Activated CD4-positive, CD25-positive, alpha-beta regulatory T cell treated with anti-CD3 and anti-CD28 coated beads, Interleukin-2, amount 50 U/mL, for 16 hours (primary cell): Measurements from ENCODE around the gene TRIM15.
"Not testable (repeated sequence)": the region's sequence is repeated elsewhere in the genome, so short reads cannot be mapped to it uniquely, and the experiment has no call there.

Experiments used
- DNase-seq: peaks from one replicate; pipeline ENCODE4 v3.0.0-alpha.2; 2020; ENCODE audit warnings: low read depth, low spot score

TRIM15 gene

GRCh38 chr6:30198166-30199084 is 35.1 kb downstream of the TRIM15 start:
- no peak for DNase-seq

GRCh38 chr6:30200551-30201281 is 37.4 kb downstream of the TRIM15 start:
- DNase-seq = no peak

GRCh38 chr6:30202366-30202765 is 39.0 kb downstream of the TRIM15 start:
- DNase-seq = no peak

GRCh38 chr6:30204116-30204515 is 40.8 kb downstream of the TRIM15 start:
- DNase-seq = no peak

- no peak for DNase-seq
Observed at GRCh38 chr6:30206152-30206551, 42.8 kb downstream of the TRIM15 start.

- DNase-seq = no peak
Observed at GRCh38 chr6:30206799-30207618, 43.7 kb downstream of the TRIM15 start.

- no peak for DNase-seq
Observed at GRCh38 chr6:30207619-30208295, 44.4 kb downstream of the TRIM15 start.

GRCh38 chr6:30211306-30211705 is 48.0 kb downstream of the TRIM15 start:
- DNase-seq = no peak

DNA sequence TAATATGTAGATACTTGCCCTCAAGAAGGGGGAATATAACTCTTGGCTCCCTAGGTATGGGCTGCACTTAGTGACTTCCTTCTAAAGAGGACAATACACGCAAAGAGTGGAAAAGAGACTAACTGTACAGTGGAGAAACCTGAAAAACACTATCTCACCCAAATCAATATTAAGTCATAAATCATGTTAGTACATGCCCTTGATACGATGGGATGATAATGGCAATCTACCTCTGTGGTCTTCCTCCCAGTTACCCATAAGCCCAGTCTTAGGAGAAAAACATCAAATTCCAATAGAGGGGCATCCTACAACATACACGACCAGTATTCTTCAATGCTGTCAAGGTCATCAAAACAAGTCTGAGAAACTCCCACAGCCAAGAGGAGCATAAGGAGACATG is 48.6 kb downstream of the TRIM15 start:
- no peak for DNase-seq

DNA sequence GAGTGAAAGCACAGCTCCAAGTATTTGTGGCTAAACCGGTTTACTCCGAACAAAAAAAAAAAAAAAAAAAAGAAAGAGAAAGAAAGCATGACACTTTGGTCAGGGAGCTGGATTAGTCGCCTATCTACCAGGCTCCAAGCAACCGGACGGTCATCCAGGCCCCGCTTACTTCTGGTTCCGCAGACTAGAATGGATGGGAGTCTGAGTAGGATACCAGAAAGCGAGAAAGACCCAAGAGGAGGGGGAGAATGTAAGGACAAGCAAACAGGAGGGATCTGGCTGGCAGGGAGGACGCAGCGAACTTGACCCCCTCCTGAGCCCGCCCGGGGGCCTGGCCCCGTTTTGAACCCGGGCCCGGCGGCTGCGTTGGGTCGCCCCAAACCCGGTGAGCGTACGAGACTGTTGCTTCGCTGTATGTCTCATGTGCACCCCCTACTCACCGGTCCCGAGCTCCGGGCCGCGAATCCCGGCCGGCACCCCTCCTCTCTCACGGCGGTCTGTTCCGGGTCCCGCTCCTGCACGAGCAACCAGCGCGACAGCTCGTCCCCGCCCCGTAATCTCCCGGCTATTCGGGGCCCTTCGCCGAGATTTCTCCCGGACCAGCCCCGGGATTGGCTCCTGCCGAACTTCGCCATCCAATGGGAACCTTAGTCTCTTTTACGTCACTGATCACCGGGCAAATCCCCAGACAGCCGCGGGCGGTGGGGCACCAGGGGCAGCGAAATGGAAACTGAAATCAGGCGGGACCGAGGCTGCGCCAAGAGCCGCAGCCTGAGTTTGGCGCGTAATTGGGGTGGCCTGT is 49.7 kb downstream of the TRIM15 start, which contains the start of gene TRIM26:
Gene TRIM26, minus strand, starts transcription at position 542 of the 802 bp plus-strand sequence. CDS start 14,303 bp downstream, outside the sequence.
- DNase-seq = peak; percentile 92

- DNase-seq = no peak
Observed at GRCh38 chr6:30213667-30213956, 50.3 kb downstream of the TRIM15 start.

DNA sequence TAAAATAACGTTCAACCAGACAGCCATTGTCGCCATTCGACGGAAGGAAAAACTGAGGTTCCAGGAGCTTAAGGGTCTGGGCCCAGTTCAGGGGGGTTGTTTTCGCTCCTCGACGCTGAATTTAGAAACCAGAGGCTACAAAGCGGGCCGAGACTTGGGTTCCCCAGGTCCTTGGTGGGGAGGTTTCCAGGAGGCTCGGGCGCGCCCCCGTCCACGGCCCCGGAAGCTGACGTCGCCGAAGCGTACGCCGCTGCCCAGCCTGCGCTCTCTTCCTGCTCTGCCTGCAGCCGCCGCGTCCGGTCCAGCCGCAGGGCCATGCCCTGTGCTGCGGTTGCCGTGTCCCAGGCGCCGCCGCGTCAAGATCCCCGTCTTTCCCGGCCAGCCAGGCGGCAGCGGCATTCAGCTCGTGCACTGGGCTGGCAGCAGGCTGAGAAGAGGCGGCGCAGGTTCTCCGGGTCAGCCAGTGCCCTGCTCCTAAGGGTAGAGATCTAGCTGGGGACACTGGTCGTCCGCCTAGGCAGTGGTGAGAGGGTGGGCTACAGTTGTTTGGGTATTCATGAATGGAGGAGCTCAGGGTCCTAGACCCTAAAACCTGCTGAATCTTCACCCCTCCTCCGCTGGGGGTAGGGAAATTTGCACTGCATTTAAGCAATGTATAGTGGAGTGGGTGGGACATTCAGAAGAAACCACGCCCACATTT is 50.8 kb downstream of the TRIM15 start:
- DNase-seq = peak; percentile 48

DNA sequence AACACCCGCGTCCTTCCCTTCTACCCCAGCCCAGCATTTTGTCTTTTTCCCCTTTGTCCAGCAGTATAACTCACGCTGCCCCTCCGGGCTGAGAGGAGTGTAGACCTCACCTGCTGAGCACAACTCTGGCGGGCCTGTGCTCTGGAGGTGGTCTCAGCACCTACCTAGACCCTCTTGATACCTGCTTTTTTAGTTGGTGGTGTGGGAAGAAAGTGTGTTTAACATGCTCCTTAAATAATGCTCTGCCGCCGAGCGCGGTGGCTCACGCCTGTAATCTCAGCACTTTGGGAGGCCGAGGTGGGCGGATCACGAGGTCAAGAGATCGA is 51.3 kb downstream of the TRIM15 start:
- DNase-seq = no peak

DNA sequence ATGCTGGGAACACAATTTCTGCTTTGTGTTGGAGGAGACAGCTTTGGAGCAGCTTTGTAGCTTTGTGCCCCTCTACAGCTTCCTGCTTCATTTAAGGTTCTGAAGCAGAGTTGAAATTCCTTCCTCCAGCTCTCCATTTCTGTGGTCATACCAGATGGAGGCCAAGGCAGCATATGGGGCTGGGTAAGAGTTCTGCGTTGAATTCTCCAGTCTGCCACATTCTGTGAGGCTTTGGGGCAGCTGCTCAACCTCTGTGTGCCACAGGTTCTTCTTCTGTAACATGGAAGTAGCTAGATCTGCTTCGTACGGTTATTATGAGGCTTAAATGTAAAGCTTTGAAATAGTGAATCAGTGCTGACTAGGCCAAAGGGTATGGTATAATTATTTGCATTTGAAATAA is 52.8 kb downstream of the TRIM15 start:
- no peak for DNase-seq

DNA sequence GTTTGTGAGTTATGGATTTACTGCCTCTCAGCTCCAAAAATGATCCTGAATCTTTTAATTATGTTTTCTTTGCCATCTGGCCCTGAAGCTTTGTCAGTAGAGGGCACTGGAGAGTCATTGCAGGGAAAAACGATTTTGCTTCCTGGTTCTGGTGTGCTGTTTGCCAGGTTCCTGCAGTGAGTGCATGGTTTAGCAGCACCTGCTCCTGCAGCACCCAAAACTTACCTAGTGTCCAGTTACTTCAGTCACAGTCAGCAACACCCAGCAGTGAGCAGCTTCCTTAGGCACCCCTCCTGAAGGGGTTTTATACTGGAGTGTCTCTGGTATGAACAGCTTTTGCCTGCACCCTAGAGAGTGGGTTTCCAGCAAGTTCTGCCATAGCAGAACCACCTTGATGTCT is 55.9 kb downstream of the TRIM15 start:
- no peak for DNase-seq

GRCh38 chr6:30221395-30221794 is 58.0 kb downstream of the TRIM15 start:
- DNase-seq = not testable (repeated sequence)

- not testable (repeated sequence) for DNase-seq
Observed at GRCh38 chr6:30221956-30222355, 58.6 kb downstream of the TRIM15 start.
